Activated CD8-positive, alpha-beta memory T cell treated with anti-CD3 and anti-CD28 coated beads, Interleukin-2, amount 50 U/mL, for 24 hours (primary cell): ENCODE measurements around the gene ADTRP.
"Not testable (repeated sequence)": the region's sequence is repeated elsewhere in the genome, so short reads cannot be mapped to it uniquely, and the experiment has no call there.

Experiments used
- DNase-seq: peaks from one replicate; pipeline ENCODE4 v3.0.0-alpha.2; 2020; ENCODE audit errors: extremely low read depth

The ADTRP gene

GRCh38 chr6:11692451-11693376 is 85.9 kb downstream of the ADTRP start:
- DNase-seq: no peak

- no peak for DNase-seq
Measured at GRCh38 chr6:11689847-11690246, 88.8 kb downstream of the ADTRP start.

- DNase-seq: not testable (repeated sequence)
Measured at GRCh38 chr6:11689400-11689799, 89.2 kb downstream of the ADTRP start.

GRCh38 chr6:11688425-11688709 is 90.2 kb downstream of the ADTRP start:
- no peak for DNase-seq

GRCh38 chr6:11685481-11686093 is 93.0 kb downstream of the ADTRP start:
- no peak for DNase-seq

GRCh38 chr6:11684901-11685480 is 93.6 kb downstream of the ADTRP start:
- no peak for DNase-seq

- DNase-seq: no peak
Measured at GRCh38 chr6:11683871-11684270, 94.7 kb downstream of the ADTRP start.

- no peak for DNase-seq
Measured at GRCh38 chr6:11682561-11682975, 96.0 kb downstream of the ADTRP start.

DNA sequence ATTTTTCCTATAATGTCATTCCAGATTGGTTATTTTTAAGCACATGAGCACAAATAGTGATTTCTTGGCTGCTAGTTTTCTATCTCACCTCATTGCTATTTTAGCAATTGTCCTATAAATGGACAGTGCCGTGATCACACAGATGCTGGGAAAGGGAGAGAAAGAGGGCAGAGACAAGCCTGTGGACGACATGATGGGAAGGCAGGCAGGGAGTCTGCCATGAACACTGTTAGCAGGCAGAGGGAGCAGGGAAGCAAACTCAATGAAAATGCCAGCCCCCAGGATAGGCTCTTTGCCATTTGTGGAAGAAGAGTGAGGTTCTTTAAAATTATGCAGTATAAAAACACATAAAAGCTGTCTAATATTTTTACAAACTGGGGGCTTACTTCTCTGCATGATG is 96.8 kb downstream of the ADTRP start:
- DNase-seq: no peak

DNA sequence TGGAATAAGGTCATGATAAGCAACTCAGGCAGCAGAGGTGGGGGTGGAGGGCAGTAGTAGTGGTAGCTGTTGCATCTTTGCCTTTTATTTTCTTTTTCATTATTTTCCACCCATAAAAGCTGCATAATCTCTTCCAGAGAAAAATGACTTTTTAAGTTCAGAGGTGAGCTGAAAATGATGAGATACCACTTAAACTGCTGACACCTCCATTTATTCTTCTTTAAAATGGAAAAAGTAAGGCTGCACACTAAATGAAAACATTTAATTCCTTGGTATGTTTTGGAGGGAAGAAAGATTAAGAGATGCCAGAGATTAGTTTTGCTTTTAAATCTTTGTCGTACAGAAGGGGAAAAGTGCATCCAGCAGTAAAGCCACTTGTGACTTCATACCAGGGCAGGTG is 97.2 kb downstream of the ADTRP start:
- no peak for DNase-seq

DNA sequence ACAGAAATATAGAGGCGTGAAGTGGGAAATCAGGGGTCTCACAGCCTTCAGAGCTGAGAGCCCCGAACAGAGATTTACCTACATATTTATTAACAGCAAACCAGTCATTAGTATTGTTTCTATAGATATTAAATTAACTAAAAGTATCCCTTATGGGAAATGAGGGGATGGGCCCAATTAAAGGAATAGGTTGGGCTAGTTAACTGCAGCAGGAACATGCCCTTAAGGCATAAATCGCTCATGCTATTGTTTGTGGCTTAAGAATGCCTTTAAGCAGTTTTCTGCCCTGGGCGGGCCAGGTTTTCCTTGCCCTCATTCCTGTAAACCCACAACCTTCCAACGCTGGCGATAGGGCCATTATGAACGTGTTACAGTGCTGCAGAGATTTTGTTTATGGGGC is 98.1 kb downstream of the ADTRP start:
- DNase-seq: not testable (repeated sequence)

DNA sequence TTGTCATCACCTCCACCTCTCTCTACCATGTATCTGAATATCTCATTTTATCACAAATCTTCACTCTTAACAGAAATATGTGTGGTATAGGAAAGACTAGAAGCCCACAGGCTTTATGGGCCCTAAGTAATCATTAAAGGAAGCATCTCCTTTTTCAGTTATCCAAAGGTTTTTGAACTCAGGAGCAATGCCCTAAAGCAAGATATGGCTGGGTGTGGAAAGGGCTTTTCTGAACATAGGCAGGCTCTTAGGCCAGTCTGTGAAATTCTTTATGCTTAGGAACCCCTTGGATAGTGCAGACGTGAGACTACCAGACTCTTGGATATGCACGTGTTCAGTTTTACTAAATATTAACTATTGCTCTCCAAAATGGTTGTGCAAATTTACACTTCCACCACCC is 99.5 kb downstream of the ADTRP start:
- no peak for DNase-seq

- no peak for DNase-seq
Measured at GRCh38 chr6:11675601-11676000, 103.0 kb downstream of the ADTRP start.

- DNase-seq: no peak
Measured at GRCh38 chr6:11672669-11673068, 105.9 kb downstream of the ADTRP start.

GRCh38 chr6:11672256-11672655 is 106.3 kb downstream of the ADTRP start:
- no peak for DNase-seq

DNA sequence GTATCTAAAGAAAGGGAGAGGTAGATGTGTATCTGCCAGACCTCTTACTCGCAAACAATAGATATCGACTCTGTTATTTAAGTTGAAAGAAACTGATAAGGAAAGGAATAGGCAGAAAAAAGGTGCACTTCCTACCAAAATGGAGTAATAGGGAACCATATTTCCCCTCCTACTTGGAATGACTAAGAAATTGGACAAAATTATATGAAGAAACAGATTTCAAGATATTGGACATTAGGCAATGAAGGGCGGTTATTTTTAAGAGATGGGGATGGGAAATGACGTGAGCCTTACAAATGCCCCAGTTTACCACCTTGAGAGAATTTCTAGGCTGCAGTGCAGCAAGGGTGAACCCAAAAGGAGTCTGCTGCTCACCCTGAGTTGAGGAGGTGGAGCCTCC is 108.9 kb downstream of the ADTRP start:
- DNase-seq: no peak

- no peak for DNase-seq
Measured at GRCh38 chr6:11668455-11668854, 110.1 kb downstream of the ADTRP start.

DNA sequence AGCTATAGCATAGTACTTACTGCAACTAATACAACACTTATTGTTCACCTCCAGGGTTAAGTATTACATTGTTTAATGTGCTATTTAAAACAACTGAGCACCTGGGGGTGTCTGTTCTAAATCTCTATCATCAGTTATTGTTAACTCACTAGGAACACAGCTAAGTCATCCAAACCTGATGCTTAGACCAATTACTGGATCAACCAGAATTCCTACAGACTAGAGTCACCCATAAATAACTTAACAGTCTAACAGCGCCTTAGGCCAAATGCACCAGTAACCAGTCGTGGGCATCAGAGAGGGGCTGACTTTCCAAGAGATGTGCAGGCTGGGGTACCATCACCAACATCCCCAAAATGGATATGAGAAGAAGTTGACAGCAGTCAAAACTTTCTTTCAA is 110.7 kb downstream of the ADTRP start:
- no peak for DNase-seq

DNA sequence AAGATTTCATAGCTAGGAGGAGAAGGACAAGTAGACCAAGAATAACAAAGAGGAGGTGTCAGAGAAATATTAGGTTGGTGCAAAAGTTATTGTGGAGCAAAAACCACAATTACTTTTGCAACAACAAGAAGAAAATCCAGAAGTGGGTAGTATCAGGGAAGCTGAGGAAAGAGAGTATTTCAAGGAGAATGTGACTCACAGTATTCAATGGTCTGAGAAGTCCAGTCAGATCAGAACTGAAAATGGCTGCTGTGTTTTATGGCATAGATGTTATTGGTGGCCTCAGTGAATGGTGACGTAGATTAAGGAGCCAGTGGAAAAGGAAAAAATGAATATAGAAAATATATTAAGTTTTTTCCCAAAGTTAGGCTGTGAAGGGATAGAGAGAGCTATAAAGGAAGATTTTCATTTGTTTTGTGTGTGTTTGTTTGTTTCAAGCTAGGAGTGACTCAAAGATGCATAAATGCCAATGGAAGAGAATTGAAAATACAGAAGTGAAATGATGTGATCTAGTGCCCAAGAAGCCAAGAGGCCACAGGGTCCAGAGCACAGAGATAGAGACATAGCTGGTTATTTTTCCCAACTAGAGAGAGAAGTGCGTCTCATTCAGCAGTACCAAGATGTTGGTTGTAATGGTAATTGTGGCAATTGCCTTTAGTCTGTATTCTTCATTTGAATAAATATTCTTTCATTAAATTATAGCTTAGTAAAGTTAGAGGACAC is 112.8 kb downstream of the ADTRP start:
- DNase-seq: no peak
